HG02885 (cell line): ENCODE measurements around the gene RAB5IF.
A peak's percentile ranks its signal among the peaks of the same experiment; 100 is the strongest.
"Not testable (repeated sequence)": the region's sequence is repeated elsewhere in the genome, so short reads cannot be mapped to it uniquely, and the experiment has no call there.

Source experiments
- ATAC-seq: cut with Tn5 transposase; IDR thresholded peaks from one replicate; pipeline ENCODE4 v1.9.1; 2021; ENCODE audit warnings: mild to moderate bottlenecking; ENCODE audit not compliant: unreplicated experiment, poor library complexity

The RAB5IF gene

GRCh38 chr20:36624944-36625324 lies 19.4 kb downstream of the RAB5IF start:
- no peak for ATAC-seq

DNA sequence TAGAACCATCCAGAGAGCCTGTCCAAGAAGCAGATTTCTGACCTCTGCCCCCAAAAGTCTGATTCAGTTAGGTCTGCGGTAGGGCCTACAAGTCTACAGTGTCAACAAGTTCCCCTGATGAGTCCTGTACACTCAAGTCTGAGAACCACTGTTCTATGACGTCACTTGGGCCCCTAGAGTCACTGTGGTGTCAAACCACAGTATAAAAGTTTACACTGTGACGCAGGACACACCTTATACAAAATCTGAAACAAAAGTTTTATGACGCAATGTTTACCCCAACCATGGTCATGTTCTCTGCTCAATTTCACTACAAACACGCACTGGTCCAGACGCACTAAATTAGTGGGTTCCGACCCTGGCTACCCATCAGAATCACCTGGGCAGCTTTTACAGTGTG lies 22.5 kb downstream of the RAB5IF start:
- no peak for ATAC-seq

DNA sequence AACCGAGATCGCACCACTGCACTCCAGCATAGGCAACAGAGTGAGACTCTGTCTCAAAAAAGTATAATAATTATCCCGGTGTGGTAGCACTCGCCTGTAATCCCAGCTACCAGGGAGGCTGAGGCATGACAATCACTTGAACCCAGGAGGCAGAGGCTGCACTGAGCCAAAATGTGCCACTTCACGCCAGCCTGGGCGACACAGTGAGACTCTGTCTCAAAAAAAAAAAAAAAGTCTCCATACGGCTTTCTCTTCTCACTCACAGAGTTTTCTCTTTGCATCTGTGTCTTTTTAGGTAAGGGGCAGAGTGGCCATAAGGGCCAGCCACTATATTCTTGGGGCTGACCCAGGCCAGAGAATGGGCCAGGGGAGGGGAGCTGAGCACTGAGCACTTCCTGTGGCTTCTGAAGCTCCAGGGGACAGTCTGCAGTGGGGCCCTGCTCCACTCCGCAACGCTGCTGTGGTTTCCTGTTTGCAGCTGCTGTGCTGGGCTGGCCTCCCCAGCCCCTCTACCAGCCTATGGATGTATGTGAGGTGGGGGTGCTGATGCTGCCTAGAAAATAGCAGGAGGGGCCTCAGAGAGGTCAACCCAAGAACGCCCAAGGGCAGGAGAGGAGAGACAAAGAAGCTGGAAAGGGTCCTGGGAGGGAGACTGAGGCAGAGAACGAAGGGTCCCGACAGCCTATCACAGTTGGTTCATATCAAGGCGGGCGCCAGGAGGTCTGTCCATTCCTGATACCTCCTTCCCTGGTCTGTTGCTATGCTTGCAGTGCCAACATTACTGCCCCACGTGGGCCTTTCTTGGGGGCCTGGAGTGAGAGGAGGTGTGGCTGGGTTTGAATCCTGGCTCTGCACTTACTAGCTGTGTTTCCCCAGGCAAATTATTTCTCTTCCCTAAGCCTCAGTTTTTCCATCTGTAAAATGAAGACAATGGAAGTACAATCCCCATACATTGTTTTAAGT lies 24.4 kb downstream of the RAB5IF start:
- peak; percentile 49 for ATAC-seq

GRCh38 chr20:36631646-36632045 lies 26.1 kb downstream of the RAB5IF start:
- no peak for ATAC-seq

GRCh38 chr20:36632147-36632486 lies 26.5 kb downstream of the RAB5IF start:
- ATAC-seq, result no peak

GRCh38 chr20:36632487-36633284 lies 27.1 kb downstream of the RAB5IF start:
- ATAC-seq, result no peak

GRCh38 chr20:36633285-36633772 lies 27.8 kb downstream of the RAB5IF start:
- no peak for ATAC-seq

DNA sequence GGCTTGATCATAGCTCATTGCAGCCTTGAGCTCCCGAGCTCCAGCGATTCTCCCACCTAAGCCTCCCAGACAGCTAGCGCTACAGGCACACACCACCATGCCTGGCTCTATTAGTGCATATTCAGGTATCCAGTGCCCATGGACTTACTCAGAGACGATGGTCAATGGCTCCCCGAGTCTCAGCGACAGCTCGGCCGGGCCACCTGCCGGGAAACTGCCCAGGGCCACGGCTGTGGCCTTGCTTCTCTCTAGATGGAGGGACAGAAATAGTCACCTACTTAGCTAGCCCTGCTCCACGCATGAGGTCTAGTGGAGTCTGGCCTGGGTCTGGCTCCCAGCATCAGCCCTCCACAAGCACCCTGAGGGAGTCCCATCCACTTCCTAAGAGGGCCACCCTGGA lies 28.8 kb downstream of the RAB5IF start:
- no peak for ATAC-seq

DNA sequence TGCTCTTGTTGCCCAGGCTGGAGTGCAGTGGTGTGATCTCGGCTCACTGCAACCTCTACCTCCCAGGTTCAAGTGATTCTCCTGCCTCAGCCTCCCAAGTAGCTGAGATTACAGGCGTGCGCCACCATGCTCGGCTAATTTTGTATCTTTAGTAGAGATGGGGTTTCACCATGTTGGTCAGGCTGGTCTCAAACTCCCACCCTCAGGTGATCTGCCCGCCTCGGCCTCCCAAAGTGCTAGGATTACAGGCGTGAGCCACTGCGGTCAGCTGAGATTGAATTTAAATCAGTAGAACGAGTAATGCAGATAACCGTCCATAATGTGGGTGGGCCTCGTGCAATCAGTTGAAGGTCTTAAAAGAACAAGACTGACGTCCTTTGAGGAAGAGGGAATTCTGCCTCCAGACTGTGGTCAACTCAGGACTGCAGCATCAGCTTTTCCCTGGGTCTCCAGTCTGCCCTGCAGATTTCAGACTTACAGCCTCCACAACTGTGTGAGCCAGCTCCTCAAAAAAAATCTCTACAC lies 33.4 kb downstream of the RAB5IF start:
- ATAC-seq, result not testable (repeated sequence)

- no peak for ATAC-seq
These were observed 35.9 kb downstream of the RAB5IF start for GRCh38 chr20:36641506-36641843.

GRCh38 chr20:36642136-36642535 lies 36.6 kb downstream of the RAB5IF start:
- no peak for ATAC-seq

DNA sequence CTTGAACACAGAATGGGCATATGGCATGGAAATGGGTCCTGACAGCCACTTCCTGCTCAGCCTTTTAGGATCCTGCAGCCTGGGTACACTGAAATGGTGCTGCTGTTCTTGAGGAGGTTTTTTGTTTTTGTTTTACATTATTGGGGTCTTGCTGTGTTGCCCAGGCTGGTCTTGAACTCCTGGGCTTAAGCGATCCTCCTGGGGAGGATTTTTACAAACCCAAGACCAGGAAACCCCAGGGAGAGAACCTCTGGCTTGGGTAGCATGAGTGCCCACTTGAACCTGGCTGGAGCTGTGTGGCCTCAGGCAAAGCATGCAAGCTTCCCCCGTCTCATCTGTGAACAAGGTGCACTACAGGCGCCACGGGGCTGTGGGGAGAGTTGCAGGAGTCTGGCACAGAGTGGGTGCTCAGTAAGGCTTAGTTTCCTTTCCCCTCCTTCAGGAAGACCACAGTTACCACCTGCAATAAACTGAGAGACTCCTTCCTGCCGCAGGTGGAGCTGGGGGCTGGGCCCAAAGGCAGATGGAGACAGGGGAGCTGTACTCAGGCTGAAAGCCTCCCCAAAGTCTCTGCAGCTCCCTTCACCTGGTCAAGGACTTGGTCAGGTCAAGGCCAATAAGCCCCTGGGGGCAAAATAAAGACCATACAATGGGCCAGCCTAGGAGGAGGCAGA lies 38.6 kb downstream of the RAB5IF start:
- ATAC-seq, result no peak

DNA sequence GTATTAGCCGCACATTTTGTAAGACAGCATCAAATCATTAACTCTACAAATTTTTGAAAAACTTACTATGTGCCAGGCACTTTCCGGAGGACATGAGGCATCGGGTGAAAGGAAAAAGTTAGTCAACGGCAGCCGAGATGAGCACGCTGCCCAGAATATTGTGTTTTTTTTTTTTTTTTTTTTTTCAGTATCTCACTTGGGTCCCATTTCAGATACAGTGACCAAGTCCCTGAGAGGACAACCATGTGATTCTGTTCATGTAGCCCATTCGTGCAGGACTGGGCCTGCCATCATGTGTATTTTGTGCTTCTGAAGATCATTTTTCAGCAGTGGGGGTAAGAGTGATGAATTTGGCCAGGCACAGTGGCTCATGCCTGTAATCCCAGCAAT lies 39.1 kb downstream of the RAB5IF start:
- no peak for ATAC-seq

DNA sequence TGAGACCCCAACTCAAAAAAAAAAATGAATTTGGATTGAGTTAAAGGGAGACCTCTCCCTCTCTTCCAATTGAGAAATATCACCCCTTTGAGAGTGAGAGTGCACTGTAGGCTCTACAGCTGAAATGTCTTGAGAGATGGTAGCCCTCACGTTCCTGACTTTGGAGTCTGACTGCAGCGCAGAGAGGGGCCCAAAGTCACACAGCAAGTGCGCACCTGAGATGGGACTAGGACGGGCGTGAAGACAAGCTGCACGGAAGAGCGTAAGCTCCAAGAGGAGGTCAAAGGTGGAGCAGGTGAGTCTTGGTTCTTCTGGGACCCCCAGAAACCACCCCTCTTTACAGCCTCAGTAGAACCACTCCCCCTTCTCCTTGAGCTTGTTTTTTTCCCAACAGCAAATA lies 39.8 kb downstream of the RAB5IF start:
- no peak for ATAC-seq

DNA sequence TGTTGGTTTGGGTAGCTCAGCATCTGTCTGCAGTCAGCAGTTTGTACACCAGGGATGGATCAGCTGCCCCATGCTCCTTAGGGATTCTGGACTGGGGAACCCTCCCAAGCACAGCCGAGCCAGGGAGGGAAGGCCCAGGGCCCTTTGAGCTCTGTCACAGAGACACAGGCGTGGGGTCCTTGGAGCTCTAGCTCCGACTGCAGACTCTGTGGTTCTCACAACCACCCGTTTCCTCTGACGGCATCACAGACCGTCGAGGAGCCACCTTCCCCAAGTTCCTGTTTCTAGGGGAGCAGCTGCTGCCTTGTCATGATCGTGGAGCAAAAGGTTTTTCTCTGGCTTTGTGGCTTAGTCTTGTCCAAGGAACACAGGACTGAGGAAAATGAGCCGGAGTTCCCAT lies 40.4 kb downstream of the RAB5IF start, which contains the start of gene SLA2:
SLA2 (minus strand) TSS at position 199 of the 400 bp plus-strand sequence. CDS start 4,861 bp downstream, outside the sequence.
- no peak for ATAC-seq

GRCh38 chr20:36646678-36647077 lies 41.1 kb downstream of the RAB5IF start:
- no peak for ATAC-seq

DNA sequence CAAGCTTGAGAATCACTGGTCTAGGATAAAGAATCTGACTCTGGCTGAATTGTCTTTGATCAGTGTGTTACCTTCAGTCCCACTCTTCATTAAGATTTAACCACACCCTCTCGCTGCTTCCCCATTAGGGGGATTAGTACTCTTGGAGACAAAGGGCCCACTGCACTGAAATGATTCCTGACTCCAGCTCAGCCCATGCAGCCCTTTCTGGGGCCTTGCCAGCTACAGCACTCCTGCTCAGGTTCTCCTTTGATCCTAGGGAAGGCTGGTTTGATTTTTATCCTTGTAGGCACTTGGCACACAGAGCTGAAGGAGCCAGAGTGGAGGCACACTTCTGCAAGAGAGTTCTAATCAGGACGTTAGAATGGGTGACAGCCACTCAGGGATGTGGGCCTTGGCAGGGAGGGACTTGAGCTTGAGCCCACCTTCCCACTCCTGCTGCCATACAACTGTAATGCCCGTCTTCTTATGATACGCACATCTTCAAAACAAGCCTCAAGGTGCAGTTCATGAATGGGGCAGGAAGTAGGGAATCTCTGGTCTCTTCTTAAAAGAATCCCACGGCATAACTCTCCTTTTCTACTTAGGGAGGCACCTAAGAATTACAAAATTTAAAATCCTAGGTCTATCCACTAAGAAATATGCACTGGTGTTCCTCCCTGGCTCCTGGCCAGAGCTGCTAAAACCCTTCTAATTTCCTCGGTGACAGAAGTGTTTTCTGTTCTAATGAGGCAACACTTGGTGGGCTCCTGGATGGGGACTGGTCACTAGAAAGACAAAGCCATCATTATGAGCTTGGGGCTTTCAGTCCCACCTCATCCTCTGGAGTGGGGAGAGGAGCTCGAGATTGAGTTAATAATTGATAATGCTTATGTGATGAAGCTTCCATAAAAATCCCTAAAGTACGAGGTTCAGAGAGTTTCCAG lies 41.9 kb downstream of the RAB5IF start:
- ATAC-seq, result no peak

DNA sequence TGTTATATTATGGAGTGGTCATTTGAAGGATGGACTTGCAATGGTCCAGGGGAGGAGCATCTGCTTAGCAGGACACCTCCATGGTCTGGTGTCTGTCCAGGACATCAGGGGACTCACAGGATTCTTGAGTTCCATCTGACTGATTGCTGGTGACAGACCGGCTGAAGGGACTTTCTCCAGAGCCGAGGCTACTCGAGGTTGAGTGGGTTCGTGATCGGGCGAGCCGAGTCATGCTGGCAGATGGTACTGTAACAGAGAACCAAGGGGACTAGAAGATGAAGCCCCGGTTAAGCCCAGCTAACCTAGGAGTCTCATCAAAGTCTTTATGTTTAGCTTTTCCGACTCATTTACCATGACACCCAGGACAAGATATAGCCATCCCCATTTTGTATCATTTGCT lies 47.9 kb downstream of the RAB5IF start:
- no peak for ATAC-seq

- no peak for ATAC-seq
These were observed 48.9 kb downstream of the RAB5IF start for GRCh38 chr20:36654506-36654905.
